Testis (tissue), 3 donors: Measurements from ENCODE around the gene SSR2. TPM values are rescaled to one million over a fixed set of nuclear protein-coding genes. Genes with fewer than 3 reads are reported as not detected.

Experiments used
- DNase-seq: peaks from one replicate; pipeline ENCODE4 v3.0.0-alpha.2; 2019
- H3K27ac ChIP-seq, 2 donors: fragments of 200-600 bp; sonication (generic); one replicate each; pipeline ENCODE4 v1.5.1; 2019
- H3K27me3 ChIP-seq: fragments of 200-600 bp; sonication (generic); one replicate; pipeline ENCODE4 v1.5.1; 2019
- H3K36me3 ChIP-seq: fragments of 200-600 bp; sonication (generic); one replicate; pipeline ENCODE4 v1.5.1; 2017; ENCODE audit warnings: low read depth; ENCODE audit errors: missing control alignments
- H3K4me1 ChIP-seq: fragments of 200-600 bp; sonication (generic); one replicate; pipeline ENCODE4 v1.5.1; 2019
- H3K4me3 ChIP-seq, 2 donors: fragments of 200-600 bp; sonication (generic); one replicate each; pipeline ENCODE4 v1.5.1; 2017 to 2019
- H3K9me3 ChIP-seq: fragments of 200-600 bp; sonication (generic); one replicate; pipeline ENCODE4 v1.5.1; 2017
- POLR2A ChIP-seq: fragments of 450-650 bp; IDR thresholded peaks from one replicate; pipeline ENCODE4 v1.6.1; 2017; ENCODE audit warnings: antibody characterized with exemption, mild to moderate bottlenecking, moderate library complexity
- WGBS, 2 donors: methylation state at CpG; one replicate each; pipeline ENCODE4 v1.1.5; 2018; 5-methylcytosine and 5-hydroxymethylcytosine counted together
- intact Hi-C: fragments of 100-400 bp; cut with DNase I; formaldehyde crosslinking; loops from one replicate; pipeline ENCODE4 v1.15.1; 2023; ENCODE audit warnings: low total_unique reads
- polyA plus RNA-seq: library from polyadenylated mRNA; stranded (reverse); fragments of 350-450 nt; fragmentation: Illumina TruSeq; extraction: RNeasy Lipid Tissue Mini Kit (QIAGEN cat#74804); gene quantifications from one replicate; pipeline ENCODE4 v1.2.3, GENCODE V29; 2014; ENCODE audit warnings: low read depth, low replicate concordance; ENCODE audit not compliant: insufficient read depth
- total RNA-seq, 2 donors: library from RNA; depleted of rRNA; stranded (reverse); fragments of >200 nt; gene quantifications; one replicate each; pipeline ENCODE4 v1.2.3, GENCODE V29; 2016
- TF ChIP-seq, protein P1 (sequence below), 3 experiments: fragments of 450-650 bp in 2 of 3; fragments of 200-600 bp in 1 of 3; sonication (generic) in 1 of 3; IDR thresholded peaks; one replicate each; pipeline ENCODE4 v1.5.1; 2016 to 2019; ENCODE audit warnings: antibody characterized with exemption in 3 of 3, mild to moderate bottlenecking in 2 of 3, moderate library complexity in 1 of 3

The SSR2 gene
- total and polyA plus RNA-seq, 3 donors from 2014 or later = 170 to 289 (median 216) TPM

DNA sequence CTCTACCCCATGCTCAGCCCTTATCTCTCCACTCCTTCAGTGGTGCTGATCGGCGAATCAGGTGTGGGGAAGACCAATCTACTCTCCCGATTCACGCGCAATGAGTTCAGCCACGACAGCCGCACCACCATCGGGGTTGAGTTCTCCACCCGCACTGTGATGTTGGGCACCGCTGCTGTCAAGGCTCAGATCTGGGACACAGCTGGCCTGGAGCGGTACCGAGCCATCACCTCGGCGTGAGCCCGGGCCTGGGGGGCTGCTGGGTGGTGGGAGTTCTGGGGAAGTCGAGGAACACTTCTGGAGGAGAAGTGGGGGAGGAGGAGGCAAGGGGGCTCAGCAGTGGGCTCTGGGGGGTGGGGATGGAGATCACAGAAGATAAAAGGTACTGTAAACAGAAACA, 45.1 kb upstream of the SSR2 start:
- H3K27me3 ChIP-seq = no peaks in the 10 kb centered on the region
- no peaks in the 10 kb centered on the region for H3K9me3 ChIP-seq
- no peak for TF ChIP-seq POLR2A
- TF ChIP-seq, protein P1, sequence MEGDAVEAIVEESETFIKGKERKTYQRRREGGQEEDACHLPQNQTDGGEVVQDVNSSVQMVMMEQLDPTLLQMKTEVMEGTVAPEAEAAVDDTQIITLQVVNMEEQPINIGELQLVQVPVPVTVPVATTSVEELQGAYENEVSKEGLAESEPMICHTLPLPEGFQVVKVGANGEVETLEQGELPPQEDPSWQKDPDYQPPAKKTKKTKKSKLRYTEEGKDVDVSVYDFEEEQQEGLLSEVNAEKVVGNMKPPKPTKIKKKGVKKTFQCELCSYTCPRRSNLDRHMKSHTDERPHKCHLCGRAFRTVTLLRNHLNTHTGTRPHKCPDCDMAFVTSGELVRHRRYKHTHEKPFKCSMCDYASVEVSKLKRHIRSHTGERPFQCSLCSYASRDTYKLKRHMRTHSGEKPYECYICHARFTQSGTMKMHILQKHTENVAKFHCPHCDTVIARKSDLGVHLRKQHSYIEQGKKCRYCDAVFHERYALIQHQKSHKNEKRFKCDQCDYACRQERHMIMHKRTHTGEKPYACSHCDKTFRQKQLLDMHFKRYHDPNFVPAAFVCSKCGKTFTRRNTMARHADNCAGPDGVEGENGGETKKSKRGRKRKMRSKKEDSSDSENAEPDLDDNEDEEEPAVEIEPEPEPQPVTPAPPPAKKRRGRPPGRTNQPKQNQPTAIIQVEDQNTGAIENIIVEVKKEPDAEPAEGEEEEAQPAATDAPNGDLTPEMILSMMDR (IDR thresholded peaks at IDR 0.05) = no peak
- 74 to 86% methylated on average over 16 of the region's 16 CpGs for WGBS, 2 donors
- no peak overlapping the region for H3K4me3 ChIP-seq
- H3K36me3 ChIP-seq = no peaks in the 10 kb centered on the region
- intact Hi-C loops = no loop called here
- no peak overlapping the region for H3K27ac ChIP-seq
- no peak for DNase-seq
- H3K4me1 ChIP-seq = no peaks in the 10 kb centered on the region

DNA sequence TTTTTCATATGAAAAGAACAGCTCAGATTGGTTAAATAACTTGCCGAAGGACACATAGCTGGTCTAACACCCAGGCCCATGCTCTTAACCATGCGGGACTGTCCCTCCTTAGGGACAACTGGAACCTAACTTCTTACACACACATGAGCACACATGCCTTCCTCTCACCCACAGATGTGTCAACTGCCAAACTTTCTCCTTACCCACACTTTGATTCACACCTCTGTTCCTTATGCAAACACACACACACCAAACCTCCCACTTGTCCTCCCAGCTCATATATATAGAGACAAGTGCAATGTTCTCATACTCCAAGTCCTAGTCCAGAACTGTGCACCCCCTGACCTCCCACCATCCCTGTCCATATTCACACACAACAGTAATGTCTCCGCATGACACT, 44.5 kb upstream of the SSR2 start:
- Histone ChIP-seq H3K4me3 (no peak overlapping the region), H3K9me3 (no peaks in the 10 kb centered on the region), H3K36me3 (no peaks in the 10 kb centered on the region), H3K27ac (no peak overlapping the region), H3K4me1 (no peaks in the 10 kb centered on the region), H3K27me3 (no peaks in the 10 kb centered on the region)
- TF ChIP-seq POLR2A = no peak
- TF ChIP-seq, protein P1 (IDR thresholded peaks at IDR 0.05) = no peak
- intact Hi-C loops = no loop called here
- DNase-seq = no peak
- 93 to 95% methylated on average over 3 of the region's 3 CpGs for WGBS, 2 donors

DNA sequence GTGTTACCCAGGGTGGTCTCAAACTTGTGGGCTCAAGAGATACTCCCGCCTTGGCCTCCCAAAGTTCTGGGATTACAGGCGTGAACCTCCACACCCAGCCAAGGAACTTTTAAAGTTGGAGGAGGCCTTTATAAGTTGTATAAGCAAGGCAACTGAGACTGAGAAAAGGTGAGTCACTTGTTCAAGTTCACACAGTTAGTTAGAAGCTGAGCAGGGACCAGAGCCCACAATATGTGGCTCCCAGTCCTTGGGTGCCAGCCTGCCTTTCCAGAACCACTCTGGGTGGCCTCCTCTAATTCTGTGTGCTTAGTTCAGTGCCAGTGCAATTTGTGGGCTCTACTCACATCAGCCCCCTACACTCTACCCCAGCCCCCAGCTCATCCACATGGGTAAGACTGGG, 43.9 kb upstream of the SSR2 start:
- intact Hi-C loops = no loop called here
- Histone ChIP-seq H3K27ac (no peak overlapping the region), H3K36me3 (no peaks in the 10 kb centered on the region), H3K27me3 (no peaks in the 10 kb centered on the region), H3K4me3 (no peak overlapping the region), H3K9me3 (no peaks in the 10 kb centered on the region), H3K4me1 (no peaks in the 10 kb centered on the region)
- TF ChIP-seq, protein P1 (IDR thresholded peaks at IDR 0.05) = no peak
- TF ChIP-seq POLR2A = no peak
- WGBS, 2 donors = 95 to 96% methylated on average over 2 of the region's 2 CpGs
- no peak for DNase-seq

DNA sequence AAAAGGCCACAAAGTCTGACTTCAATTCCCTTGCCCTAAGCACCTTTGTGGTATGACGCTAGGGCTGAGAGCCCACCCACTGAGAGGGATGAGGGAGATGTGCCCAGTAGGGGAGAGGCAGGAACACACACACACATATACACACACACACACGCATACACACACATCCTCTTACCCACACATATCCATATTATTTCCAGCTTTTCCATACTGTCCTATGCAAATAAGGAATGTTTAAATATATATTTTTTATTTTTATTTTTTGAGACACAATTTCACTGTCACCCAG, 43.2 kb upstream of the SSR2 start:
- no peak for DNase-seq
- WGBS, 2 donors = 57 to 67% methylated on average over 2 of the region's 2 CpGs
- intact Hi-C loops = no loop called here
- H3K27ac ChIP-seq = no peak overlapping the region
- H3K4me1 ChIP-seq = no peaks in the 10 kb centered on the region
- TF ChIP-seq, protein P1 (IDR thresholded peaks at IDR 0.05) = no peak
- no peak for TF ChIP-seq POLR2A
- H3K36me3 ChIP-seq = no peaks in the 10 kb centered on the region
- no peaks in the 10 kb centered on the region for H3K27me3 ChIP-seq
- no peak overlapping the region for H3K4me3 ChIP-seq
- H3K9me3 ChIP-seq = no peaks in the 10 kb centered on the region

DNA sequence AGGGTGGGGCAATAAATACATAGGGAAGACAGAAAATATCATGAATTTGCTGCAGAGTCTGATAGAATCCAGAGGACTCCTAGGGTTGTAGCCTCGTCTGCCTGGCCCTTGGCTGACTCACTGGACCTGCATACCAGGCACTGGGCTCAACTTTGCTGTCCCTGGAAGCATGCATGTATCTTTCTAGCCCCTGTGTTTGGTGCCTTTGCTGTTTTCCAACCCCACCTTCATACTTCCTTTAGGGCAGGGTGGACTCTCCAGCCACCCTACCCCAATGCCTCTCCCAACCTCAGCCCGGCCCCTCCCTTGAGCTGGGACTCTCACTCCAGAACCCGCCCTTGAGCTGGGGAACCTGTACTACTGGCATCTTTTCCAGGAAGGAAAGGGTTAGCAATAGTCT, 41.4 kb upstream of the SSR2 start:
- Histone ChIP-seq H3K9me3 (no peaks in the 10 kb centered on the region), H3K27ac (no peak overlapping the region), H3K4me1 (no peaks in the 10 kb centered on the region), H3K4me3 (no peak overlapping the region), H3K27me3 (no peaks in the 10 kb centered on the region), H3K36me3 (no peaks in the 10 kb centered on the region)
- intact Hi-C loops = no loop called here
- no peak for TF ChIP-seq POLR2A
- TF ChIP-seq, protein P1 (IDR thresholded peaks at IDR 0.05) = no peak
- WGBS, 2 donors = 87 to 97% methylated on average over 3 of the region's 3 CpGs
- no peak for DNase-seq
